ENCODE results near the gene IRF2BPL. TPM values are rescaled to one million over a fixed set of nuclear protein-coding genes. Genes with fewer than 3 reads are reported as not detected.
A peak's percentile ranks its signal among the peaks of the same experiment; 100 is the strongest.

IRF2BPL gene
- total and polyA plus RNA-seq, 2 experiments from 2014 or later: 4.8 to 51.0 TPM

DNA sequence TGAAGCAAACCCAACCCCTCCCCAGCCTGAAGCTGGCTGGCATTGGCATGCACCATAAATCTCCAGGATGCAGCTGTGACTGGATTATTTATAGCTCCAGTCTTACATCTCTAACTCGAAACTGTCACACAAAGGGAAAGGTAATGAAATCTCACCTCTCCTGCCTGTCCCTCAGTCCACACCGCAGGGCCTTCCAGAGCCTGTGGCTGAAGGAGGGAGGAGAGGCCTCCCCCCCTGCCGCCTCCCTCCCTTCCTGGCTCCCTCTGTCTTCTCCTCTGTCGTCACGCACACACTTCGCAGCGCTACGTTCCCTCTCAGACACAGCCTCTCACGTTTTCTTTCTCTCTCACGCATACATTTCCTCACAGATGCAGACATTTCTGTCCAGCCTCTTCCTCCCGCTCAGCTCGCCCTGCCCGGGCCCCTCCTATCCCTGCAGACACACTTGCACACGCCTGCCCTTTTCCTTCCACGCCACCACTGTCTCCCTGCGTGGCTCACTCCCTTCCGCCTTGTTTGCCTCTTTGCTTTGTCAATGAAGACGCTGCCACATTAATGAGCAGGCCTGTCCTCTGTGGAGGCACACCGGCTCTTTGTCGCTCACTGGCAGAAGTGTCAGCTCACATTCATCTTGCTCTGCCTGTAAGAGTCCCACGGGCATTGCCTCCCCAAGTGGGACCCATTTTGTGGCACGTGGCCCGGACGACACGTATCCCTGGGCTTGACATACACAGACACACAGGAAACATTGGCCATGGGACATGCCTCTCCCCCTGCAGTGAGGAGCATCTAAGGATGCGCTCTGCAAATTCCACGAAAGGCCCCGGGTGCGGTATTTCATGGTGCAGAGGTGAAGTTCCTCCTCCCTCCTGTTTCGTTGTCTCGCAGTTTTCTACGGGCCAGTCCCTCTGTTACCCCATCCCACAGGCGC is 27.9 kb downstream of the IRF2BPL start:
- TF ChIP-seq EZH2 (IDR thresholded peaks at IDR 0.05; ENCODE audit: insufficient read depth, poor library complexity, severe bottlenecking) (no peak), EZH2phosphoT487 (IDR thresholded peaks at IDR 0.05; ENCODE audit: insufficient read depth, low read depth) (no peak)
- H4K20me1 ChIP-seq (ENCODE audit: insufficient read depth): no peaks in the 10 kb centered on the region
- H3K4me1 ChIP-seq (ENCODE audit: insufficient read depth): peaks cover 19% of the 10 kb centered on the region
- no peak overlapping the region for H3K27ac ChIP-seq
- no peaks in the 10 kb centered on the region for H3K36me3 ChIP-seq (ENCODE audit: low read depth)
- H3K4me3 ChIP-seq: peak overlapping the region; percentile 40; the same call in 1 of the 2 replicates
- H3K4me2 ChIP-seq (ENCODE audit: unreplicated experiment): peak overlapping the region; percentile 50
- peak overlapping the region; percentile 58 for H3K9ac ChIP-seq
- in situ Hi-C loops (cut with MboI): no loop called here
- no peaks in the 10 kb centered on the region for H3K79me2 ChIP-seq (ENCODE audit: insufficient read depth)
- H2AFZ ChIP-seq: peak overlapping the region; percentile 84
- peak; percentile 89 for DNase-seq
- WGBS, 2 experiments (ENCODE audit: low coverage in 1 of 2, low lambda C conversion rate in 2 of 2, missing lambda C conversion rate in 2 of 2): 35 to 38% methylated on average over 33 of the region's 33 CpGs
- H3F3A ChIP-seq (ENCODE audit: insufficient read depth): no peaks in the 10 kb centered on the region
- H3K27me3 ChIP-seq (replicated peaks; ENCODE audit: insufficient read depth): no peaks in the 10 kb centered on the region
- H3K9me3 ChIP-seq (ENCODE audit: low read depth): no peaks in the 10 kb centered on the region
- no peaks in the 10 kb centered on the region for H3K9me2 ChIP-seq (ENCODE audit: insufficient read depth)

DNA sequence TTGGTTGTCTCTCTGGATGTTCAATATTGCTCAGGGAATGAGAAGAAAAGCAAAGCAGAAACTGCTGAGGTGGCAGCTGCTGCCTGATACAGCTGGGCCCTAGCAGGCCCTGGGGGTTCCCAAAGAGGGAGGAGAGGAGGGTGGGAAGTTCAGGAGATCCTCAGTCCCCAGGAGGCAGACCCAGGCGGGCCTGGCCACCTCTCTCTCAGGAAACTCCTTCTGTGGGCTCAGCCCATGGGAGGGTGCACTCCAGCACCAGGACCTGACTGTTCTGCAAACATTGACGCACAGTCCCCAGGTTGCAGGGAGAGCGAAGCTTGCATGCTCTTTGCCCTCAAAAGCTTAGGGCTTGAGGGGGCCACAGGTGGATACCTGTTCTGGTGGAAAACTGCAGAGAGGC is 29.6 kb downstream of the IRF2BPL start:
- Histone ChIP-seq H3K9me3 (ENCODE audit: low read depth) (no peaks in the 10 kb centered on the region), H3F3A (ENCODE audit: insufficient read depth) (no peaks in the 10 kb centered on the region), H2AFZ (no peak overlapping the region), H4K20me1 (ENCODE audit: insufficient read depth) (no peaks in the 10 kb centered on the region), H3K36me3 (ENCODE audit: low read depth) (no peaks in the 10 kb centered on the region), H3K9me2 (ENCODE audit: insufficient read depth) (no peaks in the 10 kb centered on the region), H3K79me2 (ENCODE audit: insufficient read depth) (no peaks in the 10 kb centered on the region), H3K4me1 (ENCODE audit: insufficient read depth) (peaks cover 15% of the 10 kb centered on the region), H3K4me2 (ENCODE audit: unreplicated experiment) (no peak overlapping the region), H3K27me3 (replicated peaks; ENCODE audit: insufficient read depth) (no peaks in the 10 kb centered on the region), H3K4me3 (no peak overlapping the region), H3K27ac (no peak overlapping the region), H3K9ac (no peak overlapping the region)
- in situ Hi-C loops (cut with MboI): no loop called here
- 100% methylated on average over 3 of the region's 3 CpGs for WGBS, 2 experiments (ENCODE audit: low coverage in 1 of 2, low lambda C conversion rate in 2 of 2, missing lambda C conversion rate in 2 of 2)
- no peak for DNase-seq
- TF ChIP-seq EZH2phosphoT487 (IDR thresholded peaks at IDR 0.05; ENCODE audit: insufficient read depth, low read depth) (no peak), EZH2 (IDR thresholded peaks at IDR 0.05; ENCODE audit: insufficient read depth, poor library complexity, severe bottlenecking) (no peak)

DNA sequence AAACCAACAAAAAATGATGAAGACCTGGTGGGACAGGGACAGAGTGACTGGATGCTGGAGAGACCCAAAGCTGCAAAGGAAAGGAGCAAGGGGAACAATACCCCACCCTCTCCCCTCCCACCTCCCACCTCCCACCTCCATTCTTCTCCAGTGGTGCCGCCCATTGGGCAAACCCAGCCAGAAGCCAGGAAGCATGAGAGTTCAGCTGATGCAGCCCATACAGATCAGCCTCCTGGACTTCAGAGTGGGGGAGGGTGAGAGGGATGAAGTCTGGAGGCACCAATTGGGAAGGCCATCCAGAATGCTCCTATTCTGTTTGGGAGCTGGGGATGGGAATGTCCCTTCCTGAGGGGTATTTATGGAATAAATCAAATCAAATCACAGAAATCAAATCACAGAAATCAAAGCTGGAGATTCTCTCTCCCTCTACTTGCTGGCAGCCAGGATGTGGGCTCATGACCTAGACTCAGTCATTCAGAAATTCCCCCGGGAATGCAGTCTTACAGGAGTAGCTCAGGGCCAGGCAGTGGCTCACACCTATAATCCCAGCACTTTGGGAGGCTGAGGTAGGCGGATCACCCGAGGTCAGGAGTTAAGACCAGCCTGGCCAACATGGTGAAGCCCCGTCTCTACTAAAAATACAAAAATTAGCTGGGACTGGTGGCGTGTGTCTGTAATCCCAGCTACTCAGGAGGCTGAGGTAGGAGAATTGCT is 31.1 kb downstream of the IRF2BPL start:
- in situ Hi-C loops (cut with MboI): no loop called here
- no peaks in the 10 kb centered on the region for H3K36me3 ChIP-seq (ENCODE audit: low read depth)
- H3K27ac ChIP-seq: no peak overlapping the region
- no peaks in the 10 kb centered on the region for H3F3A ChIP-seq (ENCODE audit: insufficient read depth)
- no peaks in the 10 kb centered on the region for H3K9me3 ChIP-seq (ENCODE audit: low read depth)
- no peak overlapping the region for H3K4me3 ChIP-seq
- peak; percentile 83 for DNase-seq
- no peak overlapping the region for H3K9ac ChIP-seq
- no peaks in the 10 kb centered on the region for H3K9me2 ChIP-seq (ENCODE audit: insufficient read depth)
- TF ChIP-seq EZH2 (IDR thresholded peaks at IDR 0.05; ENCODE audit: insufficient read depth, poor library complexity, severe bottlenecking) (no peak), EZH2phosphoT487 (IDR thresholded peaks at IDR 0.05; ENCODE audit: insufficient read depth, low read depth) (no peak)
- H3K4me1 ChIP-seq (ENCODE audit: insufficient read depth): peaks cover 15% of the 10 kb centered on the region
- no peak overlapping the region for H2AFZ ChIP-seq
- H4K20me1 ChIP-seq (ENCODE audit: insufficient read depth): no peaks in the 10 kb centered on the region
- no peaks in the 10 kb centered on the region for H3K27me3 ChIP-seq (replicated peaks; ENCODE audit: insufficient read depth)
- no peak overlapping the region for H3K4me2 ChIP-seq (ENCODE audit: unreplicated experiment)
- 67 to 75% methylated on average over 6 of the region's 6 CpGs for WGBS, 2 experiments (ENCODE audit: low coverage in 1 of 2, low lambda C conversion rate in 2 of 2, missing lambda C conversion rate in 2 of 2)
- H3K79me2 ChIP-seq (ENCODE audit: insufficient read depth): no peaks in the 10 kb centered on the region

DNA sequence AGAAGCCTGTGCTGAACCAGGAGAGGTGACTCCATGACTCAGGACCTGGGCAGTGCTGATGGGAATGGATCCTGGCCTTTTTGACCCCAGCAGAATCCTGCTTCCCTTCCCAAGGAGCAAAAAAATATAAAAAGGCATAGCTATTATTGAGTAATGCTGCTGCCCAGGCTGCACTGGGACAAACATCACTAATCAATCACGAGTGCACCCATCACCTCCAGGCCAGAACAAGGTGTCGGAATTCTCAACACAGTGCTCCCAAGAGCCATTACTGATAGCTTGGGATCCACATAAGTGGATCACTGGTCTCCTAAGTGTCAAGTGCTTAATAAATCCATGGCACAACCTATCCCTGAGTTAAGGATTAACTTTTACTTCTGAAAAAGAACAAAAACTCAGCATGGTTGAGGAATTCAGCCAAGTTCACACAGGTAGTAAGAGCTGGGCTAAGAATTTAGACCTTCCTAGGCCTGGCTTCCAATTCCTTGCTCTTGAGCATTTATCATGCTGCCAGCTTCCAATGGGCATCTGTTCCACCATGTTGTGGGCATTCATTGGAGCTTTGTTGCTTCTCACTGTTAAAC is 31.9 kb downstream of the IRF2BPL start:
- in situ Hi-C loops (cut with MboI): no loop called here
- Histone ChIP-seq H2AFZ (no peak overlapping the region), H3K4me1 (ENCODE audit: insufficient read depth) (peaks cover 15% of the 10 kb centered on the region), H3K36me3 (ENCODE audit: low read depth) (no peaks in the 10 kb centered on the region), H3K27me3 (replicated peaks; ENCODE audit: insufficient read depth) (no peaks in the 10 kb centered on the region), H3K4me2 (ENCODE audit: unreplicated experiment) (no peak overlapping the region), H3K27ac (no peak overlapping the region), H3F3A (ENCODE audit: insufficient read depth) (no peaks in the 10 kb centered on the region), H3K9me2 (ENCODE audit: insufficient read depth) (no peaks in the 10 kb centered on the region), H3K9ac (no peak overlapping the region), H3K4me3 (no peak overlapping the region), H4K20me1 (ENCODE audit: insufficient read depth) (no peaks in the 10 kb centered on the region), H3K9me3 (ENCODE audit: low read depth) (no peaks in the 10 kb centered on the region), H3K79me2 (ENCODE audit: insufficient read depth) (no peaks in the 10 kb centered on the region)
- WGBS, 2 experiments (ENCODE audit: low coverage in 1 of 2, low lambda C conversion rate in 2 of 2, missing lambda C conversion rate in 2 of 2): 97 to 98% methylated on average over 2 of the region's 2 CpGs
- no peak for DNase-seq
- TF ChIP-seq EZH2phosphoT487 (IDR thresholded peaks at IDR 0.05; ENCODE audit: insufficient read depth, low read depth): no peak
- no peak for TF ChIP-seq EZH2 (IDR thresholded peaks at IDR 0.05; ENCODE audit: insufficient read depth, poor library complexity, severe bottlenecking)

All from GM23248 (cell line).